HepG2 (cell line): ENCODE data around the gene CENPO. TPM values are rescaled to one million over a fixed set of nuclear protein-coding genes. Genes with fewer than 3 reads are reported as not detected.

Source experiments
- ATAC-seq: fragments of 200-7000 bp; cut with Tn5 transposase; 3 replicates; pipeline ENCODE4 v1.9.1; 2020; ENCODE audit warnings: mild to moderate bottlenecking, moderate library complexity
- BruUV-seq: library from RNA; stranded (reverse); fragments of 400-500 nt; replicated peaks from 2 replicates; lab custom pipeline; 2021; lab: Mats Ljungman, UMichigan
- CTCF ChIA-PET: fragments of 300-600 bp; formaldehyde crosslinking; extraction: SDS; loops from one replicate; lab custom pipeline; 2021; ENCODE audit warnings: low total read pairs, inconsistent platforms, low intra/inter-chr PET ratio; lab: Yijun Ruan, JAX
- POLR2A ChIA-PET: fragments of 350-600 bp; sonication (Branson Sonifier 250); formaldehyde crosslinking; loops from one replicate; lab custom pipeline; 2020; ENCODE audit warnings: antibody characterized with exemption, inconsistent platforms; lab: Yijun Ruan, JAX
- DNase-seq: peaks from one replicate; pipeline ENCODE4 v3.0.0-alpha.2; 2015; ENCODE audit warnings: low spot score
- FAIRE-seq: peaks from 3 replicates; lab custom pipeline; 2011; peaks lifted over from hg19 to GRCh38; lab: Jason Lieb, UNC
- H2AFZ ChIP-seq: one replicate; pipeline ENCODE4 v1.6.1; 2011; ENCODE audit warnings: low read length, inconsistent platforms
- H3K27ac ChIP-seq: fragments of 300-600 bp; 3 replicates; pipeline ENCODE4 v1.8.0; 2011; ENCODE audit warnings: mixed run types, mild to moderate bottlenecking, mixed read lengths, low read length, inconsistent platforms; ENCODE audit not compliant: insufficient read depth; ENCODE audit errors: extremely low read length
- H3K27me3 ChIP-seq, 2 experiments: fragments of 200-600 bp in 1 of 2; 2 replicates in 1 of 2; 3 replicates in 1 of 2; pipeline versions ENCODE4 v1.6.0 to v1.8.0; 2011; ENCODE audit warnings: low read length in 2 of 2, mild to moderate bottlenecking in 2 of 2, moderate library complexity in 2 of 2, inconsistent platforms in 1 of 2; ENCODE audit not compliant: insufficient read depth in 2 of 2, control insufficient read depth in 1 of 2
- H3K36me3 ChIP-seq, 2 experiments: fragments of 200-600 bp in 1 of 2; replicated peaks in 1 of 2; 2 replicates in 1 of 2; 3 replicates in 1 of 2; pipeline versions ENCODE4 v1.5.1 to v1.8.0; 2011; ENCODE audit warnings: low read length in 2 of 2, inconsistent platforms in 1 of 2; ENCODE audit not compliant: insufficient read depth in 2 of 2, control insufficient read depth in 1 of 2
- H3K4me1 ChIP-seq: 2 replicates; pipeline ENCODE4 v1.5.1; 2012; ENCODE audit warnings: low read length, inconsistent platforms; ENCODE audit not compliant: insufficient read depth
- H3K4me2 ChIP-seq: 2 replicates; pipeline ENCODE4 v1.6.0; 2011; ENCODE audit warnings: low read depth, low read length, inconsistent platforms
- H3K4me3 ChIP-seq, 3 experiments: fragments of 200-600 bp in 1 of 3; sonication (generic), shearing (Covaris generic) in 1 of 3; replicated peaks in 1 of 3; 2 replicates each; pipeline ENCODE4 v1.5.1; 2011 to 2016; ENCODE audit warnings: low read length in 3 of 3, inconsistent platforms in 2 of 3, low read depth in 2 of 3, mild to moderate bottlenecking in 2 of 3, control low read depth in 1 of 3, mixed read lengths in 1 of 3; ENCODE audit not compliant: insufficient read depth in 1 of 3
- H3K79me2 ChIP-seq: one replicate; pipeline ENCODE4 v1.6.1; 2011; ENCODE audit warnings: low read length, inconsistent platforms; ENCODE audit not compliant: insufficient read depth
- H3K9ac ChIP-seq: 2 replicates; pipeline ENCODE4 v1.6.0; 2011; ENCODE audit warnings: mild to moderate bottlenecking, low read depth, low read length, inconsistent platforms; ENCODE audit not compliant: insufficient read depth
- H3K9me3 ChIP-seq: 2 replicates; pipeline ENCODE4 v1.5.1; 2012; ENCODE audit warnings: mild to moderate bottlenecking, low read length
- H4K20me1 ChIP-seq: 2 replicates; pipeline ENCODE4 v1.6.0; 2011; ENCODE audit warnings: inconsistent platforms, mild to moderate bottlenecking, low read length, moderate library complexity; ENCODE audit not compliant: insufficient read depth
- HDAC2 ChIP-seq: sonication (generic); formaldehyde crosslinking; IDR thresholded peaks from 2 replicates; pipeline ENCODE4 v1.4.0; 2020; ENCODE audit warnings: missing genetic modification reagents
- HNRNPH1 ChIP-seq: fragments of 200-400 bp; formaldehyde crosslinking; optimal IDR thresholded peaks from 2 replicates; pipeline ENCODE3; 2017; ENCODE audit warnings: mild to moderate bottlenecking, low read depth, low read length
- KLF13 ChIP-seq: sonication (generic); formaldehyde crosslinking; IDR thresholded peaks from 2 replicates; pipeline ENCODE4 v1.4.0; 2020; ENCODE audit warnings: mild to moderate bottlenecking, missing genetic modification reagents
- MXD1 ChIP-seq: sonication (generic); formaldehyde crosslinking; IDR thresholded peaks from 2 replicates; pipeline ENCODE4 v1.4.0; 2020; ENCODE audit warnings: mild to moderate bottlenecking, missing genetic modification reagents
- MZF1 ChIP-seq: sonication (generic); formaldehyde crosslinking; IDR thresholded peaks from 2 replicates; pipeline ENCODE4 v1.8.1; 2023; ENCODE audit warnings: mild to moderate bottlenecking, missing genetic modification reagents, borderline replicate concordance
- PAX8 ChIP-seq: sonication (generic); formaldehyde crosslinking; IDR thresholded peaks from 2 replicates; pipeline ENCODE4 v1.8.0; 2022; ENCODE audit warnings: mild to moderate bottlenecking, missing genetic modification reagents, borderline replicate concordance
- RNF2 ChIP-seq: fragments of 450-650 bp; conservative IDR thresholded peaks from 2 replicates; pipeline ENCODE4 v1.6.1; 2016; ENCODE audit warnings: low read depth
- SYNCRIP ChIP-seq: fragments of 200-400 bp; formaldehyde crosslinking; IDR thresholded peaks from 2 replicates; pipeline ENCODE4 v1.6.1; 2018; ENCODE audit warnings: mild to moderate bottlenecking, low read depth, low read length; ENCODE audit not compliant: insufficient read depth
- TARDBP ChIP-seq: sonication (generic); formaldehyde crosslinking; IDR thresholded peaks from 2 replicates; pipeline ENCODE4 v1.8.0; 2022; ENCODE audit warnings: mild to moderate bottlenecking, missing genetic modification reagents
- ZFP36L2 ChIP-seq: sonication (generic); formaldehyde crosslinking; IDR thresholded peaks from 2 replicates; pipeline ENCODE4 v1.4.0; 2020; ENCODE audit warnings: missing genetic modification reagents
- ZNF124 ChIP-seq: sonication (generic); formaldehyde crosslinking; IDR thresholded peaks from 2 replicates; pipeline ENCODE4 v1.4.0; 2020; ENCODE audit warnings: missing genetic modification reagents
- ZNF44 ChIP-seq: sonication (generic); formaldehyde crosslinking; IDR thresholded peaks from 2 replicates; pipeline ENCODE4 v1.5.1; 2020; ENCODE audit warnings: mild to moderate bottlenecking, missing genetic modification reagents
- ZNF451 ChIP-seq: sonication (generic); formaldehyde crosslinking; IDR thresholded peaks from 2 replicates; pipeline ENCODE4 v1.5.0; 2020; ENCODE audit warnings: mild to moderate bottlenecking, missing genetic modification reagents
- WGBS: methylation state at CpG from one replicate; pipeline ENCODE4 v1.1.6; 2017; ENCODE audit warnings: low lambda C conversion rate; 5-methylcytosine and 5-hydroxymethylcytosine counted together
- in situ Hi-C: cut with HindIII; loops from 2 replicates; pipeline ENCODE4 v1.10.0; 2017; ENCODE audit warnings: low pct_unique_long_range_greater_than_20kb; ENCODE audit not compliant: extremely low pct_ligation_motif_present
- intact Hi-C: fragments of 100-400 bp; cut with micrococcal nuclease; formaldehyde crosslinking; loops from one replicate; pipeline ENCODE4 v1.10.0; 2022; ENCODE audit not compliant: unreplicated experiment
- polyA plus RNA-seq, 8 experiments: library from polyadenylated mRNA; depleted of rRNA in 3 of 8; stranded (reverse) in 7 of 8; unstranded in 1 of 8; fragments of >200 nt; fragmentation: Illumina TruSeq in 4 of 8; extraction: Trizol in 4 of 8; gene quantifications; 2 replicates each; pipeline versions ENCODE4 v1.2.1 to v1.2.3, GENCODE V29; 2011 to 2016; ENCODE audit warnings: low read depth in 4 of 8, missing spikeins in 1 of 8, mixed read lengths in 1 of 8; ENCODE audit not compliant: insufficient read depth in 1 of 8
- total RNA-seq, 5 experiments: library from RNA; depleted of rRNA; stranded (reverse); fragments of >200 nt; fragmentation: Illumina TruSeq; extraction: Trizol; gene quantifications; 2 replicates each; pipeline ENCODE4 v1.2.3, GENCODE V29; 2016; ENCODE audit warnings: low read depth in 1 of 5

The CENPO gene
- total and polyA plus RNA-seq, 2 of the 13 experiments (the other 11 are each of a cell fraction or from before 2014, with no cell fraction given) = 19.7 to 35.5 TPM

GRCh38 chr2:24836706-24837105 is 43.5 kb downstream of the CENPO start:
- Histone ChIP-seq H3K79me2 (no peaks in the 10 kb centered on the region), H3K9me3 (no peaks in the 10 kb centered on the region), H4K20me1 (no peaks in the 10 kb centered on the region), H3K4me3 (no peak overlapping the region), H3K27ac (no peak overlapping the region), H2AFZ (no peak overlapping the region), H3K4me1 (0 out of 2 replicates have a peak, but pooled peaks cover 16% of the 10 kb centered on the region), H3K9ac (no peak overlapping the region), H3K27me3 (peaks cover 27 to 88% of the 10 kb centered on the region in 2 experiments), H3K36me3 (no peaks in the 10 kb centered on the region), H3K4me2 (no peak overlapping the region)
- ATAC-seq (no peak), FAIRE-seq (no peak), DNase-seq (no peak)
- ChIA-PET CTCF (no interaction called here), POLR2A (no interaction called here)
- no TSS peak for BruUV-seq
- in situ Hi-C loops (no loop called here), intact Hi-C loops (no loop called here)
- no peak for TF ChIP-seq ZNF451 (CRISPR knock-in tag)
- TF ChIP-seq ZFP36L2 (CRISPR knock-in tag) = no peak
- TF ChIP-seq ZNF44 (CRISPR knock-in tag) = no peak
- no peak for TF ChIP-seq PAX8
- no peak for TF ChIP-seq TARDBP
- TF ChIP-seq HNRNPH1 = no peak
- no peak for TF ChIP-seq MZF1 (CRISPR knock-in tag)
- TF ChIP-seq KLF13 (CRISPR knock-in tag) = no peak
- no peak for TF ChIP-seq ZNF124
- TF ChIP-seq SYNCRIP = no peak
- TF ChIP-seq MXD1 (CRISPR knock-in tag) = no peak
- no peak for TF ChIP-seq RNF2
- no peak for TF ChIP-seq HDAC2
- WGBS = 45% methylated on average over 9 of the region's 9 CpGs
